ENCODE measurements around the gene CBR3. TPM values are rescaled to one million over a fixed set of nuclear protein-coding genes. Genes with fewer than 3 reads are reported as not detected.
A peak's percentile ranks its signal among the peaks of the same experiment; 100 is the strongest.
"Not testable (repeated sequence)": the region's sequence is repeated elsewhere in the genome, so short reads cannot be mapped to it uniquely, and the experiment has no call there.

CBR3 gene
- total RNA-seq, 1 experiment from 2014 or later, result 12.9 TPM

GRCh38 chr21:36099000-36099399 is 35.9 kb upstream of the CBR3 start:
- DNase-seq (ENCODE audit: low spot score) (no peak), ATAC-seq (no peak)
- peak overlapping the region; percentile 54 for H3K4me3 Mint-ChIP-seq
- ChIA-PET CTCF (interaction anchor here (4.4 kb wide), 1 partner anchor 11 kb away, joined by 22 read pairs; no protein-coding TSS in a partner anchor), POLR2A (interaction anchor here (0.6 kb wide), 1 partner anchor 15 kb away, joined by 7 read pairs; no protein-coding TSS in a partner anchor)
- peaks cover 82% of the 10 kb centered on the region for H3K4me1 Mint-ChIP-seq
- H3K27me3 Mint-ChIP-seq (ENCODE audit: low read depth), result peaks cover under 1% of the 10 kb centered on the region; the same call in 1 of the 2 replicates
- peaks cover 27% of the 10 kb centered on the region for H3K9me3 Mint-ChIP-seq
- TF ChIP-seq SMAD3 (CRISPR knock-in tag; IDR thresholded peaks at IDR 0.05; ENCODE audit: borderline replicate concordance) (no peak), ZNF512 (CRISPR knock-in tag; IDR thresholded peaks at IDR 0.05; ENCODE audit: borderline replicate concordance) (no peak), NFYB (CRISPR knock-in tag; conservative IDR thresholded peaks at IDR 0.05; ENCODE audit: low read depth) (no peak), ZNF232 (CRISPR knock-in tag; IDR thresholded peaks at IDR 0.05) (no peak), ETV6 (CRISPR knock-in tag; IDR thresholded peaks at IDR 0.05) (no peak)
- TF ChIP-seq, protein P1, sequence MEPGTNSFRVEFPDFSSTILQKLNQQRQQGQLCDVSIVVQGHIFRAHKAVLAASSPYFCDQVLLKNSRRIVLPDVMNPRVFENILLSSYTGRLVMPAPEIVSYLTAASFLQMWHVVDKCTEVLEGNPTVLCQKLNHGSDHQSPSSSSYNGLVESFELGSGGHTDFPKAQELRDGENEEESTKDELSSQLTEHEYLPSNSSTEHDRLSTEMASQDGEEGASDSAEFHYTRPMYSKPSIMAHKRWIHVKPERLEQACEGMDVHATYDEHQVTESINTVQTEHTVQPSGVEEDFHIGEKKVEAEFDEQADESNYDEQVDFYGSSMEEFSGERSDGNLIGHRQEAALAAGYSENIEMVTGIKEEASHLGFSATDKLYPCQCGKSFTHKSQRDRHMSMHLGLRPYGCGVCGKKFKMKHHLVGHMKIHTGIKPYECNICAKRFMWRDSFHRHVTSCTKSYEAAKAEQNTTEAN (CRISPR knock-in tag; IDR thresholded peaks at IDR 0.05), result no peak
- TF ChIP-seq, protein P2, sequence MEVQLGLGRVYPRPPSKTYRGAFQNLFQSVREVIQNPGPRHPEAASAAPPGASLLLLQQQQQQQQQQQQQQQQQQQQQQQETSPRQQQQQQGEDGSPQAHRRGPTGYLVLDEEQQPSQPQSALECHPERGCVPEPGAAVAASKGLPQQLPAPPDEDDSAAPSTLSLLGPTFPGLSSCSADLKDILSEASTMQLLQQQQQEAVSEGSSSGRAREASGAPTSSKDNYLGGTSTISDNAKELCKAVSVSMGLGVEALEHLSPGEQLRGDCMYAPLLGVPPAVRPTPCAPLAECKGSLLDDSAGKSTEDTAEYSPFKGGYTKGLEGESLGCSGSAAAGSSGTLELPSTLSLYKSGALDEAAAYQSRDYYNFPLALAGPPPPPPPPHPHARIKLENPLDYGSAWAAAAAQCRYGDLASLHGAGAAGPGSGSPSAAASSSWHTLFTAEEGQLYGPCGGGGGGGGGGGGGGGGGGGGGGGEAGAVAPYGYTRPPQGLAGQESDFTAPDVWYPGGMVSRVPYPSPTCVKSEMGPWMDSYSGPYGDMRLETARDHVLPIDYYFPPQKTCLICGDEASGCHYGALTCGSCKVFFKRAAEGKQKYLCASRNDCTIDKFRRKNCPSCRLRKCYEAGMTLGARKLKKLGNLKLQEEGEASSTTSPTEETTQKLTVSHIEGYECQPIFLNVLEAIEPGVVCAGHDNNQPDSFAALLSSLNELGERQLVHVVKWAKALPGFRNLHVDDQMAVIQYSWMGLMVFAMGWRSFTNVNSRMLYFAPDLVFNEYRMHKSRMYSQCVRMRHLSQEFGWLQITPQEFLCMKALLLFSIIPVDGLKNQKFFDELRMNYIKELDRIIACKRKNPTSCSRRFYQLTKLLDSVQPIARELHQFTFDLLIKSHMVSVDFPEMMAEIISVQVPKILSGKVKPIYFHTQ (CRISPR knock-in tag; IDR thresholded peaks at IDR 0.05), result no peak
- H3K27ac Mint-ChIP-seq, result peak overlapping the region; percentile 95
- H3K36me3 Mint-ChIP-seq, result peaks cover 33% of the 10 kb centered on the region

DNA sequence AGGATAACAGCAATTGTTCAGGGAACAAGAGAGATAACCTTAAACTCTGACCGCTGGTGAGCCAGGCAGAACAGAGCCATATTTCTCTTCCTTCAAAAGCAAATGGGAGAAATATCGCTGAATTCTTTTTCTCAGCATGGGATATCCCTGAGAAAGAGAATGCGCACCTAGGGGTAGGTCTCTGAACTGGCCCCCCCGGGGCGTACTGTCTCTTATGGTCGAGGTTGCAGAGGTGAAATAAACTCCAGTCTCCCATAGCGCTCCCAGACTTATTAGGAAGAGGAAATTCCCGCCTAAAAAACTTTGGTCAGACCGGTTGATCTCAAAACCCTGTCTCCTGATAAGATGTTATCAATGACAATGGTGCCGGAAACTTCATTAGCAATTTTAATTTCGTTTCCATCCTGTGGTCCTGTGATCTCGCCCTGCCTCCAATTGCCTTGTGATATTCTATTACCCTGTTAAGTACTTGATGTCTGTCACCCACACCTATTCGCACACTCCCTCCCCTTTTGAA is 35.1 kb upstream of the CBR3 start:
- POLR2A ChIA-PET; ATAC-seq; DNase-seq (ENCODE audit: low spot score); H3K27me3 Mint-ChIP-seq (ENCODE audit: low read depth): not testable (repeated sequence)
- peak overlapping the region; percentile 95 for H3K27ac Mint-ChIP-seq
- peaks cover 86% of the 10 kb centered on the region for H3K4me1 Mint-ChIP-seq
- peak overlapping the region; percentile 54 for H3K4me3 Mint-ChIP-seq
- peaks cover 31% of the 10 kb centered on the region for H3K36me3 Mint-ChIP-seq
- peaks cover 31% of the 10 kb centered on the region for H3K9me3 Mint-ChIP-seq
- CTCF ChIA-PET, result interaction anchor here (1.1 to 1.4 kb wide), 2 partner anchors 14 to 38 kb away, joined by 3 to 8 read pairs; no protein-coding TSS in a partner anchor

DNA sequence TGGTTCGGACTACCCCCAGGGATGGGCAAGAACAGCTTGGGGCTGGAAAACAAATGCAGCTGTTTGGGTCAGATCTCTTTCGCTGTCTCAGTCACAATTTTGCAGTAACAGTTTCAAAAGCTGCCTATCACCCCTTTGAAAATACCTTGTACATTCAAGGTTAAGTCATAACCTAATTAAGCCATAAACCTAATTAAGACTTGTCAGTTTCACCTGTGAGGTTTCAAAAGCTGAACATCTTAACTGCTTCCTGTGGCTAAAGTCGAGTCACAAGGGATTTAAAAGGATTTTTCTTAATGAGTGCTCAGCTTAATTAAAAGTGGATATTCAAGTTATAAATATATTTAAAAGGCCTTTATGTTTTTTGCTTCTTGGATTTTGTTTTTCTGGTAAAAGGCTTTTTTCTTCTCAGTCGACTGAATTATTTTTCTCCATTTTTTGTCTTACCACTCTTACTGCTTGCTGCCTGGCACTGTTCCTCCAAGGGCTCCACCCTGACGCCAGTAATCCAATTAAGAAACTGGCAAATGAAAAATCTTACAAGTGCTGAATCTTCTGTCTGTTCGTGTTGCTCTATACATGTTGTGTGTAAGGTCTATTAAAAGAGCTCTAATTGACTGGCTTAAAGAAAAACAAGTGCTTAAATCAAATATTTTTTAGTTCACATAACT is 33.8 kb upstream of the CBR3 start:
- DNase-seq (ENCODE audit: low spot score) (no peak), ATAC-seq (no peak)
- Mint-ChIP-seq H3K4me1 (peaks cover 85% of the 10 kb centered on the region), H3K9me3 (peaks cover 21% of the 10 kb centered on the region), H3K4me3 (0 out of 2 replicates have a peak overlapping the region, but pooled peaks have one; percentile 54), H3K36me3 (peaks cover 26% of the 10 kb centered on the region), H3K27me3 (ENCODE audit: low read depth) (no peaks in the 10 kb centered on the region), H3K27ac (peak overlapping the region; percentile 95)
- TF ChIP-seq MAX (CRISPR knock-in tag; IDR thresholded peaks at IDR 0.05), result no peak
- TF ChIP-seq, protein P3, sequence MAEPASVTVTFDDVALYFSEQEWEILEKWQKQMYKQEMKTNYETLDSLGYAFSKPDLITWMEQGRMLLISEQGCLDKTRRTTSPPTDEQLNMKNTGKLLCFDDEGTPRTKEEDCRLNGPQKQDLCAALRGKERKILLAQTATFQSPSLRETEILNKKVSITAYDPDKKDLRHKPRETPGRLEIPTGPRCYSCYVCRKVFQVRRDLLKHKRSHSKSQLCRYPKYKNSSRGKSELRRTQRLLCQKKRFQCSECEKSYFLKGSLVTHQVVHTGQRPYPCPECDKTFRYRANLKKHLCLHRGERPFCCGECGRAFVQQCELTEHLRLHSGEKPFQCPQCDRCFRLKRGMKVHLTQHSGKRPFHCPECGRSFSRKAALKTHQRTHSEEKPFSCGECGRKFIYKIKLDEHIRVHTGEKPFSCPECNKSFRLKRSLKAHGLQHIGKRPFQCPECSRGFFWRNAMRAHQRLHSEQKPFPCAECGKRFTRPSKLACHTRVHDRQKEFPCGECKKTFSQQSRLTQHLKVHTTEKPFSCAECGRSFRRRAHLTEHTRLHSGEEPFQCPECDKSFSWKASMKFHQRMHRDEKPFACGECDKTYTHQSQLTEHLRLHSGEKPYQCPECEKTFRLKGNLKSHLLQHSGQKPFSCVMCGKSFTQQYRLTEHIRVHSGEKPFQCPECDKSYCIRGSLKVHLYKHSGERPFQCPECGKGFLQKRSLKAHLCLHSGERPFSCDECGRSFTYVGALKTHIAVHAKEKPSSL (CRISPR knock-in tag; conservative IDR thresholded peaks at IDR 0.05), result no peak
- no peak for TF ChIP-seq ESRRA (CRISPR knock-in tag; IDR thresholded peaks at IDR 0.05; ENCODE audit: borderline replicate concordance)
- TF ChIP-seq ZNF263 (CRISPR knock-in tag; IDR thresholded peaks at IDR 0.05; ENCODE audit: low read depth), result no peak
- ChIA-PET POLR2A (interaction anchor here (0.8 kb wide), 1 partner anchor 41 kb away, joined by 6 read pairs; the partner anchor contains the start of gene SETD4), CTCF (interaction anchor here (0.5 to 1.4 kb wide), 6 partner anchors 9 to 41 kb away, joined by 3 to 9 read pairs (median 6); partner anchors contain the start of gene SETD4)

Data from WTC11 (cell line).